Rectal smooth muscle tissue (tissue), 1 donor: ENCODE results near the gene RASA3.

Source experiments
- H3K27ac ChIP-seq: one replicate; pipeline ENCODE4 v1.7.0; 2013; ENCODE audit warnings: low read depth, low read length, inconsistent platforms
- H3K27me3 ChIP-seq: one replicate; pipeline ENCODE4 v1.7.0; 2013; ENCODE audit warnings: low read length; ENCODE audit not compliant: control insufficient read depth, insufficient read depth
- H3K36me3 ChIP-seq: one replicate; pipeline ENCODE4 v1.7.0; 2013; ENCODE audit warnings: low read length; ENCODE audit not compliant: control insufficient read depth, insufficient read depth
- H3K4me1 ChIP-seq: one replicate; pipeline ENCODE4 v1.7.0; 2013; ENCODE audit warnings: low read length; ENCODE audit not compliant: control insufficient read depth, insufficient read depth
- H3K4me3 ChIP-seq: one replicate; pipeline ENCODE4 v1.7.0; 2013; ENCODE audit warnings: low read length
- H3K9ac ChIP-seq: one replicate; pipeline ENCODE4 v1.7.0; 2013; ENCODE audit warnings: low read length

RASA3 gene

GRCh38 chr13:114042066-114042815 is 90.2 kb downstream of the RASA3 start:
- Histone ChIP-seq H3K9ac (no peak overlapping the region), H3K36me3 (peaks cover 2% of the 10 kb centered on the region), H3K4me1 (no peaks in the 10 kb centered on the region), H3K27me3 (no peaks in the 10 kb centered on the region), H3K4me3 (no peak overlapping the region), H3K27ac (no peak overlapping the region)

- Histone ChIP-seq H3K4me1 (no peaks in the 10 kb centered on the region), H3K27me3 (no peaks in the 10 kb centered on the region), H3K9ac (no peak overlapping the region), H3K36me3 (peaks cover 2% of the 10 kb centered on the region), H3K4me3 (no peak overlapping the region), H3K27ac (no peak overlapping the region)
Observed at GRCh38 chr13:114041493-114041892, 90.9 kb downstream of the RASA3 start.

GRCh38 chr13:114039471-114040141 is 92.8 kb downstream of the RASA3 start:
- H3K36me3 ChIP-seq = peaks cover 2% of the 10 kb centered on the region
- H3K27me3 ChIP-seq = no peaks in the 10 kb centered on the region
- no peak overlapping the region for H3K9ac ChIP-seq
- H3K4me3 ChIP-seq = no peak overlapping the region
- no peak overlapping the region for H3K27ac ChIP-seq
- no peaks in the 10 kb centered on the region for H3K4me1 ChIP-seq

- Histone ChIP-seq H3K4me1 (no peaks in the 10 kb centered on the region), H3K27ac (no peak overlapping the region), H3K4me3 (no peak overlapping the region), H3K9ac (no peak overlapping the region), H3K27me3 (no peaks in the 10 kb centered on the region), H3K36me3 (peaks cover 2% of the 10 kb centered on the region)
Observed at GRCh38 chr13:114038900-114039299, 93.5 kb downstream of the RASA3 start.

GRCh38 chr13:114038211-114038613 is 94.2 kb downstream of the RASA3 start:
- Histone ChIP-seq H3K27ac (no peak overlapping the region), H3K36me3 (peaks cover 2% of the 10 kb centered on the region), H3K27me3 (no peaks in the 10 kb centered on the region), H3K9ac (no peak overlapping the region), H3K4me1 (no peaks in the 10 kb centered on the region), H3K4me3 (no peak overlapping the region)

- H3K9ac ChIP-seq = no peak overlapping the region
- no peak overlapping the region for H3K27ac ChIP-seq
- no peaks in the 10 kb centered on the region for H3K4me1 ChIP-seq
- H3K4me3 ChIP-seq = no peak overlapping the region
- H3K27me3 ChIP-seq = no peaks in the 10 kb centered on the region
- peaks cover 2% of the 10 kb centered on the region for H3K36me3 ChIP-seq
Observed at GRCh38 chr13:114037674-114038073, 94.7 kb downstream of the RASA3 start.

GRCh38 chr13:114035583-114036531 is 96.6 kb downstream of the RASA3 start:
- Histone ChIP-seq H3K27ac (no peak overlapping the region), H3K36me3 (peaks cover 3% of the 10 kb centered on the region), H3K4me3 (no peak overlapping the region), H3K27me3 (no peaks in the 10 kb centered on the region), H3K9ac (no peak overlapping the region), H3K4me1 (peaks cover 9% of the 10 kb centered on the region)

- H3K27ac ChIP-seq = no peak overlapping the region
- no peaks in the 10 kb centered on the region for H3K27me3 ChIP-seq
- peaks cover 9% of the 10 kb centered on the region for H3K4me1 ChIP-seq
- peaks cover 4% of the 10 kb centered on the region for H3K36me3 ChIP-seq
- no peak overlapping the region for H3K4me3 ChIP-seq
- no peak overlapping the region for H3K9ac ChIP-seq
Observed at GRCh38 chr13:114035186-114035582, 97.2 kb downstream of the RASA3 start.

- Histone ChIP-seq H3K4me3 (peak overlapping the region; percentile 19), H3K27ac (peak overlapping the region; percentile 12), H3K27me3 (no peaks in the 10 kb centered on the region), H3K9ac (no peak overlapping the region), H3K4me1 (peaks cover 9% of the 10 kb centered on the region), H3K36me3 (peaks cover 4% of the 10 kb centered on the region)
Observed at GRCh38 chr13:114034481-114034891, 97.9 kb downstream of the RASA3 start.

- Histone ChIP-seq H3K4me3 (no peak overlapping the region), H3K9ac (no peak overlapping the region), H3K36me3 (peaks cover 4% of the 10 kb centered on the region), H3K27me3 (no peaks in the 10 kb centered on the region), H3K4me1 (peaks cover 9% of the 10 kb centered on the region), H3K27ac (no peak overlapping the region)
Observed at GRCh38 chr13:114033541-114034315, 98.7 kb downstream of the RASA3 start.

GRCh38 chr13:114032126-114032799 is 100.2 kb downstream of the RASA3 start:
- Histone ChIP-seq H3K27me3 (no peaks in the 10 kb centered on the region), H3K4me3 (no peak overlapping the region), H3K4me1 (peaks cover 14% of the 10 kb centered on the region), H3K9ac (no peak overlapping the region), H3K27ac (no peak overlapping the region), H3K36me3 (peaks cover 4% of the 10 kb centered on the region)
